Measurements from ENCODE around the gene BPIFB2. TPM values are rescaled to one million over a fixed set of nuclear protein-coding genes. Genes with fewer than 3 reads are reported as not detected.

BPIFB2 gene
- total RNA-seq, 1 experiment from 2014 or later, result 0.15 TPM

GRCh38 chr20:33010133-33010504 lies 2.6 kb downstream of the BPIFB2 start:
- Histone ChIP-seq H3K4me2 (ENCODE audit: low read length) (no peak overlapping the region), H3K4me3 (replicated peaks in 1 of 2; ENCODE audit: low read depth in 1 of 2, low read length in 2 of 2) (no peak overlapping the region), H3K27ac (ENCODE audit: low read depth, low read length) (no peak overlapping the region), H3K4me1 (ENCODE audit: control insufficient read depth in 1 of 2, insufficient read depth in 2 of 2, low read length in 2 of 2) (no peaks in the 10 kb centered on the region), H3K9me3 (ENCODE audit: control insufficient read depth in 1 of 2, insufficient read depth in 1 of 2, low read depth in 1 of 2, low read length in 2 of 2) (no peaks in the 10 kb centered on the region), H3K27me3 (ENCODE audit: insufficient read depth, low read length) (peaks cover 8% of the 10 kb centered on the region; the same call in 1 of the 2 replicates), H4K20me1 (ENCODE audit: insufficient read depth) (no peaks in the 10 kb centered on the region), H3K9ac (ENCODE audit: low read length) (no peak overlapping the region), H2AFZ (ENCODE audit: low read depth, low read length, poor library complexity, severe bottlenecking) (no peak overlapping the region), H3K36me3 (ENCODE audit: control insufficient read depth in 1 of 2, insufficient read depth in 2 of 2, low read length in 2 of 2) (no peaks in the 10 kb centered on the region), H3K9me2 (ENCODE audit: insufficient read depth) (no peaks in the 10 kb centered on the region), H3K79me2 (ENCODE audit: insufficient read depth, low read length) (no peaks in the 10 kb centered on the region)
- ChIA-PET RAD21 (ENCODE audit: low non-redundant PET in 1 of 2, low total read pairs in 2 of 2, uncharacterized antibody in 2 of 2, unreplicated experiment in 2 of 2) (no interaction called here), POLR2A (no interaction called here), CTCF (no interaction called here)
- BruUV-seq (replicated peaks), result no TSS peak
- ATAC-seq (no peak), DNase-seq (ENCODE audit: low read depth, low spot score) (no peak)
- intact Hi-C loops (cut with micrococcal nuclease), result no loop called here
- no peak for TF ChIP-seq SP1 (IDR thresholded peaks at IDR 0.05; ENCODE audit: low read depth)
- no peak for TF ChIP-seq ZBTB33 (IDR thresholded peaks at IDR 0.05; ENCODE audit: extremely low read depth, insufficient replicate concordance, low read length)
- TF ChIP-seq ZNF274 (IDR thresholded peaks at IDR 0.05; ENCODE audit: low read depth, low read length), result no peak
- no peak for TF ChIP-seq ATF3 (IDR thresholded peaks at IDR 0.05)
- no peak for TF ChIP-seq POLR2A (IDR thresholded peaks at IDR 0.05; ENCODE audit: borderline replicate concordance, extremely low read depth, insufficient read depth, insufficient read length)
- no peak for TF ChIP-seq EZH2 (IDR thresholded peaks at IDR 0.05)
- no peak for TF ChIP-seq CEBPB (IDR thresholded peaks at IDR 0.05; ENCODE audit: low read depth)
- no peak for TF ChIP-seq EGR1 (IDR thresholded peaks at IDR 0.05; ENCODE audit: low read depth)
- no peak for TF ChIP-seq YY1 (IDR thresholded peaks at IDR 0.05; ENCODE audit: extremely low read depth, insufficient replicate concordance, low read depth, low read length)
- no peak for TF ChIP-seq POLR2AphosphoS5 (IDR thresholded peaks at IDR 0.05; ENCODE audit: low read depth, low read length)
- no peak for TF ChIP-seq ELF1 (IDR thresholded peaks at IDR 0.05; ENCODE audit: borderline replicate concordance, low read depth)
- no peak for TF ChIP-seq CTCF (IDR thresholded peaks at IDR 0.05 in 2 of 3, conservative IDR thresholded peaks at IDR 0.05 in 1 of 3; ENCODE audit: borderline replicate concordance in 1 of 3, insufficient read depth in 1 of 3, low read depth in 2 of 3, low read length in 2 of 3)
- TF ChIP-seq EZH2phosphoT487 (IDR thresholded peaks at IDR 0.05; ENCODE audit: borderline replicate concordance), result no peak
- no peak for TF ChIP-seq RAD21 (IDR thresholded peaks at IDR 0.05; ENCODE audit: low read depth)
- TF ChIP-seq TCF7L2 (IDR thresholded peaks at IDR 0.05; ENCODE audit: borderline replicate concordance, extremely low read depth, insufficient read depth, insufficient read length), result no peak
- TF ChIP-seq FOSL1 (IDR thresholded peaks at IDR 0.05; ENCODE audit: low read depth), result no peak

Data from HCT116 (cell line).